SK-N-SH (cell line): ENCODE measurements around the gene EEIG1. TPM values are rescaled to one million over a fixed set of nuclear protein-coding genes. Genes with fewer than 3 reads are reported as not detected.
A peak's percentile ranks its signal among the peaks of the same experiment; 100 is the strongest.

Experiments
- CTCF ChIA-PET: fragments of 300-600, 350-600 bp; formaldehyde crosslinking; extraction: SDS; loops from one replicate; lab custom pipeline; 2021; lab: Yijun Ruan, JAX
- POLR2A ChIA-PET: fragments of 350-600 bp; sonication (Branson Sonifier 250); formaldehyde crosslinking; extraction: SDS; loops from one replicate; lab custom pipeline; 2020; ENCODE audit warnings: antibody characterized with exemption, inconsistent platforms; lab: Yijun Ruan, JAX
- DNase-seq: peaks from one replicate; pipeline ENCODE4 v3.0.0; 2012
- H2AFZ ChIP-seq: fragments of 200-600 bp; sonication (generic); 2 replicates; pipeline ENCODE4 v1.8.1; 2016; ENCODE audit warnings: antibody characterized with exemption, mild to moderate bottlenecking, low read depth
- H3F3A ChIP-seq: fragments of 200-600 bp; sonication (generic); replicated peaks from 2 replicates; pipeline ENCODE3; 2016; ENCODE audit warnings: antibody characterized with exemption, mild to moderate bottlenecking; ENCODE audit not compliant: insufficient read depth
- H3K27ac ChIP-seq, 2 experiments: fragments of 200-500 bp in 1 of 2; fragments of 200-600 bp in 1 of 2; sonication (Bioruptor generic) in 1 of 2; sonication (generic), shearing (Covaris generic) in 1 of 2; 2 replicates each; pipeline versions ENCODE4 v1.5.1 to v1.6.1; 2014 to 2016; ENCODE audit warnings: low read depth in 2 of 2, inconsistent platforms in 1 of 2, low read length in 1 of 2, mild to moderate bottlenecking in 1 of 2, mixed read lengths in 1 of 2
- H3K27me3 ChIP-seq: fragments of 200-600 bp; sonication (generic), shearing (Covaris generic); 2 replicates; pipeline ENCODE4 v1.6.1; 2016; ENCODE audit warnings: mixed run types; ENCODE audit not compliant: insufficient read depth
- H3K36me3 ChIP-seq, 2 experiments: fragments of 200-500 bp in 1 of 2; fragments of 200-600 bp in 1 of 2; sonication (Bioruptor generic) in 1 of 2; sonication (generic) in 1 of 2; replicated peaks in 1 of 2; 2 replicates each; pipeline versions ENCODE3 to v1.5.1; 2014 to 2016; ENCODE audit warnings: low read length in 1 of 2, mild to moderate bottlenecking in 1 of 2; ENCODE audit not compliant: insufficient read depth in 2 of 2, control insufficient read depth in 1 of 2
- H3K4me1 ChIP-seq, 2 experiments: fragments of 200-500 bp in 1 of 2; fragments of 200-600 bp in 1 of 2; sonication (Bioruptor generic) in 1 of 2; sonication (generic), shearing (Covaris generic) in 1 of 2; 2 replicates each; pipeline versions ENCODE4 v1.5.1 to v1.6.1; 2014 to 2016; ENCODE audit warnings: low read depth in 1 of 2, low read length in 1 of 2, mixed run types in 1 of 2; ENCODE audit not compliant: insufficient read depth in 2 of 2, control insufficient read depth in 1 of 2
- H3K4me2 ChIP-seq: fragments of 200-600 bp; sonication (generic), shearing (Covaris generic); 2 replicates; pipeline ENCODE4 v1.6.1; 2017; ENCODE audit warnings: mixed run types
- H3K4me3 ChIP-seq, 2 experiments: fragments of 200-500 bp in 1 of 2; fragments of 200-600 bp in 1 of 2; sonication (Bioruptor generic) in 1 of 2; sonication (generic), shearing (Covaris generic) in 1 of 2; 2 replicates each; pipeline versions ENCODE4 v1.5.1 to v1.8.1; 2014 to 2016; ENCODE audit warnings: low read depth in 2 of 2, inconsistent platforms in 1 of 2, low read length in 1 of 2, mild to moderate bottlenecking in 1 of 2, mixed read lengths in 1 of 2, moderate library complexity in 1 of 2
- H3K79me2 ChIP-seq: fragments of 200-600 bp; sonication (generic); 2 replicates; pipeline ENCODE4 v1.8.1; 2017; ENCODE audit warnings: mild to moderate bottlenecking; ENCODE audit not compliant: insufficient read depth
- H3K9ac ChIP-seq: fragments of 200-600 bp; sonication (generic); 2 replicates; pipeline ENCODE4 v1.6.1; 2017; ENCODE audit warnings: mixed run types
- H3K9me2 ChIP-seq: fragments of 200-600 bp; sonication (generic); 2 replicates; pipeline ENCODE4 v1.6.1; 2017; ENCODE audit warnings: mixed run types
- H3K9me3 ChIP-seq: fragments of 200-600 bp; sonication (generic); 2 replicates; pipeline ENCODE4 v1.6.1; 2017; ENCODE audit warnings: mixed run types, mild to moderate bottlenecking, moderate library complexity
- H4K20me1 ChIP-seq: fragments of 200-600 bp; sonication (generic); 2 replicates; pipeline ENCODE4 v1.6.1; 2017; ENCODE audit warnings: mild to moderate bottlenecking, mixed run types; ENCODE audit not compliant: insufficient read depth
- CHD2 ChIP-seq: fragments of 150-350 bp; IDR thresholded peaks from 2 replicates; pipeline ENCODE4 v1.6.1; 2018; ENCODE audit warnings: low read length; ENCODE audit not compliant: partially characterized antibody
- CTCF ChIP-seq: fragments of 200-600 bp; sonication (generic); IDR thresholded peaks from 2 replicates; pipeline ENCODE4 v1.6.1; 2017; ENCODE audit warnings: antibody characterized with exemption, mild to moderate bottlenecking, moderate library complexity
- EP300 ChIP-seq, 2 experiments: IDR thresholded peaks; 2 replicates each; pipeline versions ENCODE4 v1.4.0 to v1.6.1; 2012; ENCODE audit warnings: borderline replicate concordance in 1 of 2, low read depth in 1 of 2, low read length in 1 of 2
- MAX ChIP-seq: IDR thresholded peaks from 2 replicates; pipeline ENCODE4 v1.4.0; 2012; ENCODE audit warnings: low read depth
- MXI1 ChIP-seq: IDR thresholded peaks from 2 replicates; pipeline ENCODE4 v1.6.1; 2012; ENCODE audit warnings: mild to moderate bottlenecking, low read depth, low read length, improper control_type of control experiment
- RFX5 ChIP-seq: IDR thresholded peaks from 2 replicates; pipeline ENCODE4 v1.6.1; 2012; ENCODE audit warnings: mild to moderate bottlenecking, improper control_type of control experiment, low read length
- USF2 ChIP-seq: fragments of 150-350 bp; IDR thresholded peaks from 2 replicates; pipeline ENCODE4 v1.6.1; 2017; ENCODE audit warnings: antibody characterized with exemption, low read length, low read depth, borderline replicate concordance
- WGBS: methylation state at CpG from one replicate; pipeline ENCODE4 v1.1.6; 2017; ENCODE audit warnings: low lambda C conversion rate; 5-methylcytosine and 5-hydroxymethylcytosine counted together
- polyA plus RNA-seq, 3 experiments: library from polyadenylated mRNA; depleted of rRNA; stranded (reverse); fragments of >200 nt; gene quantifications; 2 replicates each; pipeline ENCODE4 v1.2.3, GENCODE V29; 2012

Gene EEIG1
- polyA plus RNA-seq, 1 of the 3 experiments (the other 2 are of a cell fraction): 26.2 TPM

- peak overlapping the region; percentile 98 for H3K4me2 ChIP-seq
- H3K27me3 ChIP-seq: no peaks in the 10 kb centered on the region
- H2AFZ ChIP-seq: no peak overlapping the region
- H3K27ac ChIP-seq: peak overlapping the region in 1 of 2 experiments; percentile 93; a peak in 2 of 4 replicates
- H3K9ac ChIP-seq: peak overlapping the region; percentile 39; the same call in 1 of the 2 replicates
- ChIA-PET CTCF (interaction anchor here (0.9 to 6.5 kb wide), 8 partner anchors 23 to 57 kb away, joined by 3 to 60 read pairs (median 4); no protein-coding TSS in a partner anchor), POLR2A (interaction anchor here (1.2 kb wide), 1 partner anchor 23 kb away, joined by 3 read pairs; no protein-coding TSS in a partner anchor)
- 76% methylated on average over 12 of the region's 12 CpGs for WGBS
- no peak for TF ChIP-seq RFX5
- peak; percentile 24; the same call in 1 of the 2 replicates for TF ChIP-seq CTCF
- peaks cover 75% of the 10 kb centered on the region for H3K79me2 ChIP-seq
- no peak for DNase-seq
- no peaks in the 10 kb centered on the region for H3K36me3 ChIP-seq
- no peaks in the 10 kb centered on the region for H3K9me3 ChIP-seq
- peaks cover 71% of the 10 kb centered on the region for H4K20me1 ChIP-seq
- H3K4me1 ChIP-seq: peaks cover 45 to 66% of the 10 kb centered on the region in 2 experiments
- H3K4me3 ChIP-seq: peak overlapping the region; percentile 72 to 96
- H3F3A ChIP-seq: no peaks in the 10 kb centered on the region
- no peaks in the 10 kb centered on the region for H3K9me2 ChIP-seq
These were observed 2.7 kb downstream of the EEIG1 start for GRCh38 chr9:127977884-127978647.

- H3F3A ChIP-seq: no peaks in the 10 kb centered on the region
- ChIA-PET POLR2A (interaction anchor here (1.2 kb wide), 1 partner anchor 24 kb away, joined by 3 read pairs; no protein-coding TSS in a partner anchor), CTCF (interaction anchor here (0.9 to 6.5 kb wide), 7 partner anchors 22 to 58 kb away, joined by 3 to 60 read pairs (median 4); no protein-coding TSS in a partner anchor)
- peak overlapping the region; percentile 72 to 96 for H3K4me3 ChIP-seq
- DNase-seq: no peak
- no peak overlapping the region for H2AFZ ChIP-seq
- H3K9ac ChIP-seq: peak overlapping the region; percentile 39; the same call in 1 of the 2 replicates
- 94% methylated on average over 6 of the region's 7 CpGs for WGBS
- TF ChIP-seq USF2 (no peak), EP300 (IDR thresholded peaks at IDR 0.05; ENCODE audit: borderline replicate concordance in 1 of 2, low read depth in 1 of 2, low read length in 1 of 2) (no peak), MAX (no peak), CHD2 (no peak), MXI1 (no peak)
- no peaks in the 10 kb centered on the region for H3K36me3 ChIP-seq
- peak overlapping the region; percentile 98 for H3K4me2 ChIP-seq
- peaks cover 80% of the 10 kb centered on the region for H4K20me1 ChIP-seq
- peaks cover 83% of the 10 kb centered on the region for H3K79me2 ChIP-seq
- no peaks in the 10 kb centered on the region for H3K27me3 ChIP-seq
- H3K4me1 ChIP-seq: peaks cover 53 to 72% of the 10 kb centered on the region in 2 experiments
- peak overlapping the region in 1 of 2 experiments; percentile 93; a peak in 2 of 4 replicates for H3K27ac ChIP-seq
- H3K9me3 ChIP-seq: no peaks in the 10 kb centered on the region
- no peaks in the 10 kb centered on the region for H3K9me2 ChIP-seq
These were observed 3.5 kb downstream of the EEIG1 start for GRCh38 chr9:127977009-127977883.
